T-cell (primary cell): ENCODE measurements around the gene PLCXD3. TPM values are rescaled to one million over a fixed set of nuclear protein-coding genes. Genes with fewer than 3 reads are reported as not detected.
"Not testable (repeated sequence)": the region's sequence is repeated elsewhere in the genome, so short reads cannot be mapped to it uniquely, and the experiment has no call there.

Source experiments
- ATAC-seq, 4 experiments: fragments of 200-7000 bp in 3 of 4; fragments of 150-1000 bp in 1 of 4; cut with Tn5 transposase; replicated peaks in 1 of 4; 1 replicate in 3 of 4; 2 replicates in 1 of 4; pipeline ENCODE4 v1.10.0; 2021; ENCODE audit warnings: moderate library complexity in 3 of 4, mild to moderate bottlenecking in 2 of 4, moderate number of reproducible peaks in 1 of 4
- CTCF ChIA-PET, 2 donors: fragments of 300-600 bp; sonication (Branson Sonifier 250); formaldehyde crosslinking; loops; one replicate each; lab custom pipeline; 2022; ENCODE audit warnings: antibody characterized with exemption in 2 of 2; lab: Charles Lee
- POLR2A ChIA-PET, 2 donors: fragments of 300-600 bp; sonication (Branson Sonifier 250); formaldehyde crosslinking; loops; one replicate each; lab custom pipeline; 2022; ENCODE audit warnings: antibody characterized with exemption in 2 of 2; lab: Charles Lee
- DNase-seq, 35 experiments: peaks; one replicate each; pipeline versions ENCODE4 v3.0.0 to v3.0.0-alpha.2; 2013 to 2023
- H3K27ac ChIP-seq: one replicate; pipeline ENCODE4 v1.5.1; 2013; ENCODE audit warnings: low read length
- H3K27me3 ChIP-seq, 2 experiments: replicated peaks in 1 of 2; 1 replicate in 1 of 2; 2 replicates in 1 of 2; pipeline versions ENCODE4 v1.6.1 to v1.7.0; 2013; ENCODE audit warnings: low read length in 1 of 2, mixed read lengths in 1 of 2; ENCODE audit not compliant: control insufficient read depth in 2 of 2, insufficient read depth in 2 of 2; ENCODE audit errors: extremely low read depth in 1 of 2
- H3K36me3 ChIP-seq, 2 donors: 1 replicate in 1 of 2; 2 replicates in 1 of 2; pipeline versions ENCODE4 v1.6.1 to v1.7.0; 2013; ENCODE audit warnings: low read length in 1 of 2; ENCODE audit not compliant: control insufficient read depth in 2 of 2, insufficient read depth in 1 of 2; ENCODE audit errors: extremely low read depth in 1 of 2
- H3K4me1 ChIP-seq, 2 experiments: 1 replicate in 1 of 2; 2 replicates in 1 of 2; pipeline versions ENCODE4 v1.6.1 to v1.7.0; 2013; ENCODE audit warnings: low read length in 2 of 2, mixed read lengths in 1 of 2; ENCODE audit not compliant: insufficient read depth in 2 of 2, control insufficient read depth in 1 of 2; ENCODE audit errors: extremely low read depth in 1 of 2
- H3K4me3 ChIP-seq, 2 donors: 1 replicate in 1 of 2; 2 replicates in 1 of 2; pipeline versions ENCODE4 v1.5.1 to v1.7.0; 2013; ENCODE audit warnings: mild to moderate bottlenecking in 2 of 2, low read length in 1 of 2, moderate library complexity in 1 of 2; ENCODE audit not compliant: control insufficient read depth in 1 of 2; ENCODE audit errors: extremely low read depth in 1 of 2
- H3K9me3 ChIP-seq: 2 replicates; pipeline ENCODE4 v1.7.0; 2013
- H3K27ac Mint-ChIP-seq, 2 donors: one replicate each; pipeline ENCODE4 v1.8.0; 2020 to 2021; ENCODE audit warnings: mild to moderate bottlenecking in 2 of 2, mixed read lengths in 2 of 2
- H3K27me3 Mint-ChIP-seq, 2 donors: one replicate each; pipeline ENCODE4 v1.8.0; 2021 to 2022; ENCODE audit warnings: mixed read lengths in 2 of 2
- H3K36me3 Mint-ChIP-seq: one replicate; pipeline ENCODE4 v1.8.0; 2021; ENCODE audit warnings: mixed read lengths
- H3K4me1 Mint-ChIP-seq, 3 donors: one replicate each; pipeline ENCODE4 v1.8.0; 2020 to 2022; ENCODE audit warnings: mixed read lengths in 3 of 3, mild to moderate bottlenecking in 1 of 3
- H3K4me3 Mint-ChIP-seq, 3 donors: one replicate each; pipeline ENCODE4 v1.8.0; 2020 to 2022; ENCODE audit warnings: mild to moderate bottlenecking in 3 of 3, mixed read lengths in 3 of 3, moderate library complexity in 3 of 3
- H3K9me3 Mint-ChIP-seq, 3 donors: one replicate each; pipeline ENCODE4 v1.8.0; 2020 to 2022; ENCODE audit warnings: mixed read lengths in 3 of 3
- WGBS: methylation state at CpG from one replicate; pipeline ENCODE4 v1.1.5; 2013; ENCODE audit warnings: missing lambda C conversion rate; ENCODE audit not compliant: insufficient coverage; 5-methylcytosine and 5-hydroxymethylcytosine counted together
- total RNA-seq, 35 experiments: library from RNA in 6 of 35; stranded (reverse) in 6 of 35; fragments of 120-200 nt in 1 of 35; gene quantifications; one replicate each; pipeline versions ENCODE4 v1.2.1 to v1.2.4 and lab custom pipeline; 2013 to 2026

Gene PLCXD3
- total RNA-seq, 5 donors from 2014 or later (not counting 1 experiment from before 2014, with no cell fraction given) = 0.03 to 0.07 (median 0.06) TPM; not detected in 2

DNA sequence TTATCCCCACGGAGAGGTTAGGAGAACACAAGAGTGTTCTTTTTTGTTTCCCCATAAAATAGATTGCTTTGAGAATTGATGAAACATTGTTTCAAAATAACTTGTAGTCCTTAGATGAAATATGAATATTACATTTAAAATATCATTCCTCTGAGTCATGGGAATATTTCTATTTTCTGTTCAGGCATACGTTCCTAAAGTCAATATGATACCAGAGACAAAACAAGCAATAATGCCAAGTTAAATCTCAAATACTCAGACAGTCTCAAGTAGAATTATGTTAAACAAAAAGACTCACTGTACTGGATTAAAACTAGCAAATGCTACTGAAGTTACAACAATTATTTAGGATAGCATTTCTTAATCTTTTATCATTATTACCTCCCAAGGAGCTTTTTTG lies 185.3 kb downstream of the PLCXD3 start:
- Mint-ChIP-seq H3K27me3 (peaks cover 0 to 3% of the 10 kb centered on the region in 2 donors), H3K4me3 (no peak overlapping the region), H3K36me3 (no peaks in the 10 kb centered on the region), H3K9me3 (peaks cover 5 to 22% (median 5%) of the 10 kb centered on the region in 3 donors), H3K4me1 (no peaks in the 10 kb centered on the region), H3K27ac (no peak overlapping the region)
- DNase-seq (no peak), ATAC-seq (no peak)
- H3K4me3 ChIP-seq = no peak overlapping the region
- H3K36me3 ChIP-seq = no peaks in the 10 kb centered on the region
- H3K4me1 ChIP-seq = no peaks in the 10 kb centered on the region
- WGBS = no CpG with 5 or more reads among the region's 2 CpGs
- no peaks in the 10 kb centered on the region for H3K9me3 ChIP-seq
- no peaks in the 10 kb centered on the region for H3K27me3 ChIP-seq
- ChIA-PET POLR2A (interaction anchor here in 1 of 2 donors (0.5 kb wide), 1 partner anchor 13 kb away, joined by 3 read pairs; no protein-coding TSS in a partner anchor), CTCF (no interaction called here)
- H3K27ac ChIP-seq = no peak overlapping the region

DNA sequence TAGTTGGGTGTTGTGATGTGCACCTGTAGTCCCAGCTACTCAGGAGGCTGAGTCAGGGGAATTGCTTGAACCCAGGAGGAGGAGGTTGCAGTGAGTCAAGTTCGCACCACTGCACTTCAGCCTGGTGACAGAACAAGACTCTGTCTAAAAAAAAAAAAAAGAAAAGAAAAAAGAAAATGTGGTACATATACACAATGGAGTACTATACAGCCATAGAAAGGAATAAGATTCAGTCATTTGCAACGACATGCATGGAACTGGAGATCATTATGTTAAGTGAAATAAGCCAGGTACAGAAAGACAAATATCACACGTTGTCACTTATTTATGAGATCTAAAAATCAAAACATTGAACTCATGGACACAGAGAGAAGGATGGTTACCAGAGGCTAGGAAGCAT lies 187.6 kb downstream of the PLCXD3 start:
- H3K4me1 Mint-ChIP-seq, ATAC-seq, H3K27ac ChIP-seq, H3K9me3 ChIP-seq, H3K36me3 ChIP-seq, H3K27ac Mint-ChIP-seq, H3K4me3 Mint-ChIP-seq, POLR2A ChIA-PET, DNase-seq, CTCF ChIA-PET, H3K36me3 Mint-ChIP-seq, H3K27me3 ChIP-seq, H3K4me1 ChIP-seq, H3K27me3 Mint-ChIP-seq, H3K4me3 ChIP-seq: not testable (repeated sequence)
- peaks cover 2 to 17% (median 8%) of the 10 kb centered on the region in 3 donors for H3K9me3 Mint-ChIP-seq
- no CpG with 5 or more reads among the region's 3 CpGs for WGBS

GRCh38 chr5:41312478-41313060 lies 197.8 kb downstream of the PLCXD3 start:
- DNase-seq (no peak), ATAC-seq (no peak)
- POLR2A ChIA-PET = interaction anchor here in 1 of 2 donors (0.6 kb wide), 1 partner anchor 13 kb away, joined by 3 read pairs; no protein-coding TSS in a partner anchor
- no peaks in the 10 kb centered on the region for H3K4me1 ChIP-seq
- H3K9me3 Mint-ChIP-seq = peaks cover under 1 to 10% (median 4%) of the 10 kb centered on the region in 3 donors
- CTCF ChIA-PET = no interaction called here
- no peak overlapping the region for H3K27ac ChIP-seq
- H3K27me3 ChIP-seq = no peaks in the 10 kb centered on the region
- H3K27me3 Mint-ChIP-seq = no peaks in the 10 kb centered on the region
- H3K36me3 Mint-ChIP-seq = no peaks in the 10 kb centered on the region
- H3K27ac Mint-ChIP-seq = no peak overlapping the region
- no peaks in the 10 kb centered on the region for H3K36me3 ChIP-seq
- H3K4me3 ChIP-seq = no peak overlapping the region
- no CpG with 5 or more reads among the region's 1 CpG for WGBS
- H3K4me1 Mint-ChIP-seq = no peaks in the 10 kb centered on the region
- H3K9me3 ChIP-seq = no peaks in the 10 kb centered on the region
- H3K4me3 Mint-ChIP-seq = no peak overlapping the region

DNA sequence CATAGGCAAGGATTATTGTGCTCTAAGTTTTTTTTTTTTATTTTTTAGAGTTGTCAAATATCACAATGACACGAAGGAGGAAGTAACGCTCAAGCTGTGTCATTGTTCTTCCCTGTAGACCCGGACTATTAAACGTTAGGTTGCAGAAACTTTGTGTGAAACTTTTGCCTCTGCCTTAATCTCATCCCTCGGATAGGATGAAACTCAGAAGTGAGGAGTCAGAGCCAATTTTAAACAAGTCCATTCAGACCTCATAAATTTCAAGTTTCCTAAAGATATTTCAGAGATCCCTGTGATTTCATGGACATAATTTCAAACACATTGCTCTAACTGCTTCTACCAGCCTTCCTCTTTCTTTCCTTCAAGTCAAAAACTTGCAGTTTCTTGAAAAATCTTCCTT lies 198.3 kb downstream of the PLCXD3 start:
- Mint-ChIP-seq H3K27me3 (no peaks in the 10 kb centered on the region), H3K4me1 (no peaks in the 10 kb centered on the region), H3K9me3 (peaks cover 0 to 10% (median 7%) of the 10 kb centered on the region in 3 donors), H3K4me3 (no peak overlapping the region), H3K27ac (no peak overlapping the region), H3K36me3 (no peaks in the 10 kb centered on the region)
- ChIA-PET POLR2A (interaction anchor here in 1 of 2 donors (0.6 kb wide), 1 partner anchor 13 kb away, joined by 3 read pairs; no protein-coding TSS in a partner anchor), CTCF (no interaction called here)
- WGBS = 60% methylated on average over 2 of the region's 5 CpGs
- Histone ChIP-seq H3K9me3 (no peaks in the 10 kb centered on the region), H3K36me3 (no peaks in the 10 kb centered on the region), H3K4me1 (no peaks in the 10 kb centered on the region), H3K27ac (no peak overlapping the region), H3K4me3 (no peak overlapping the region), H3K27me3 (no peaks in the 10 kb centered on the region)
- no peak for DNase-seq
- ATAC-seq = no peak

- no peaks in the 10 kb centered on the region for H3K36me3 ChIP-seq
- Mint-ChIP-seq H3K27me3 (no peaks in the 10 kb centered on the region), H3K4me3 (no peak overlapping the region), H3K27ac (no peak overlapping the region), H3K9me3 (peaks cover 0 to 5% (median 4%) of the 10 kb centered on the region in 3 donors), H3K4me1 (no peaks in the 10 kb centered on the region), H3K36me3 (no peaks in the 10 kb centered on the region)
- no peak overlapping the region for H3K4me3 ChIP-seq
- ChIA-PET CTCF (no interaction called here), POLR2A (no interaction called here)
- H3K27me3 ChIP-seq = no peaks in the 10 kb centered on the region
- H3K9me3 ChIP-seq = no peaks in the 10 kb centered on the region
- ATAC-seq (no peak), DNase-seq (no peak)
- H3K4me1 ChIP-seq = no peaks in the 10 kb centered on the region
- WGBS = 80% methylated on average over 1 of the region's 2 CpGs
- no peak overlapping the region for H3K27ac ChIP-seq
Observed at GRCh38 chr5:41309275-41309674, 201.1 kb downstream of the PLCXD3 start.

DNA sequence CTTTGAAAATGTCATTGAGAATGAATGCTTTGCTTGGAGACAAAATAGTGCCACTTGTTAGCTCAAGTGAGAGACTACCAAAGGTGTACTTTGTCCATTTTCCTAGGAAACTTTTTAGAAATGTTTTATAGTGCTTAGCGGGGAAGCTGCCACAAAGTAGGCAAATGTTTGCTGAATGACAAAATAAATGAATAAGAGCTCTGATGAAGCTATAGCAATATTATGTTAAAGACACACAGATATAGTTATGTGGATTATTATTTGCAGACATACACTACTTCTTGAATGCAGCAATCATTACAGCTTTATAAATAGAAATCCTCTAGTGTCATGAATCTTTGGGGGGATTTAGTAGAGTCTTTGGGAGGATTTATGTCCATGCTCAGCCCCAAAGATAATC lies 204.4 kb downstream of the PLCXD3 start:
- H3K4me1 Mint-ChIP-seq = no peaks in the 10 kb centered on the region
- no peaks in the 10 kb centered on the region for H3K27me3 ChIP-seq
- H3K27me3 Mint-ChIP-seq = no peaks in the 10 kb centered on the region
- no peaks in the 10 kb centered on the region for H3K4me1 ChIP-seq
- H3K27ac Mint-ChIP-seq = no peak overlapping the region
- no peak for DNase-seq
- H3K27ac ChIP-seq = no peak overlapping the region
- no peaks in the 10 kb centered on the region for H3K36me3 ChIP-seq
- H3K9me3 Mint-ChIP-seq = peaks cover 0 to 4% (median 3%) of the 10 kb centered on the region in 3 donors
- H3K4me3 ChIP-seq = no peak overlapping the region
- POLR2A ChIA-PET = interaction anchor here in 1 of 2 donors (0.6 kb wide), 1 partner anchor 19 kb away, joined by 7 read pairs; no protein-coding TSS in a partner anchor
- CTCF ChIA-PET = no interaction called here
- H3K4me3 Mint-ChIP-seq = no peak overlapping the region
- WGBS = no CpG with 5 or more reads among the region's 1 CpG
- H3K36me3 Mint-ChIP-seq = no peaks in the 10 kb centered on the region
- no peak for ATAC-seq
- no peaks in the 10 kb centered on the region for H3K9me3 ChIP-seq
